DOHH2 (cell line): ENCODE results near the gene HTR3C.
"Not testable (repeated sequence)": the region's sequence is repeated elsewhere in the genome, so short reads cannot be mapped to it uniquely, and the experiment has no call there.

ENCODE experiments used
- H3F3A ChIP-seq: fragments of 200-600 bp; sonication (generic), shearing (Covaris generic); 2 replicates; pipeline ENCODE4 v1.6.0; 2016; ENCODE audit warnings: antibody characterized with exemption, mild to moderate bottlenecking; ENCODE audit not compliant: control insufficient read depth, insufficient read depth
- H3K27ac ChIP-seq: fragments of 200-600 bp; sonication (generic); 2 replicates; pipeline ENCODE4 v1.5.1; 2014; ENCODE audit warnings: low read depth, mild to moderate bottlenecking, low read length, moderate library complexity
- H3K27me3 ChIP-seq: fragments of 200-600 bp; sonication (generic); 2 replicates; pipeline ENCODE4 v1.6.1; 2014; ENCODE audit warnings: mild to moderate bottlenecking, low read length, mixed read lengths; ENCODE audit not compliant: control insufficient read depth
- H3K36me3 ChIP-seq: fragments of 200-600 bp; sonication (generic); 2 replicates; pipeline ENCODE4 v1.6.1; 2014; ENCODE audit warnings: mild to moderate bottlenecking, low read length, moderate library complexity, mixed read lengths; ENCODE audit not compliant: control insufficient read depth
- H3K4me1 ChIP-seq: fragments of 200-600 bp; sonication (generic); 2 replicates; pipeline ENCODE4 v1.6.1; 2014; ENCODE audit warnings: mild to moderate bottlenecking, low read length, mixed read lengths; ENCODE audit not compliant: control insufficient read depth
- H3K4me2 ChIP-seq: fragments of 200-600 bp; sonication (generic); 2 replicates; pipeline ENCODE4 v1.6.0; 2014; ENCODE audit warnings: mild to moderate bottlenecking, low read length, moderate library complexity
- H3K4me3 ChIP-seq: fragments of 200-600 bp; sonication (generic); 2 replicates; pipeline ENCODE4 v1.5.1; 2014; ENCODE audit warnings: mild to moderate bottlenecking, low read length, mixed read lengths
- H3K79me2 ChIP-seq: fragments of 200-600 bp; sonication (generic); 2 replicates; pipeline ENCODE4 v1.6.1; 2014; ENCODE audit warnings: mild to moderate bottlenecking, low read length, mixed read lengths; ENCODE audit not compliant: control insufficient read depth
- H3K9me2 ChIP-seq: fragments of 200-600 bp; sonication (generic); replicated peaks from 2 replicates; pipeline ENCODE4 v1.6.1; 2014; ENCODE audit warnings: mild to moderate bottlenecking, low read length, mixed read lengths; ENCODE audit not compliant: control insufficient read depth
- H3K9me3 ChIP-seq: fragments of 200-600 bp; sonication (generic); 2 replicates; pipeline ENCODE4 v1.6.1; 2014; ENCODE audit warnings: antibody characterized with exemption, low read length, mixed read lengths; ENCODE audit not compliant: control insufficient read depth, insufficient read depth
- H4K20me1 ChIP-seq: fragments of 200-600 bp; sonication (generic); 2 replicates; pipeline ENCODE4 v1.6.0; 2014; ENCODE audit warnings: low read depth, mild to moderate bottlenecking, antibody characterized with exemption, low read length, moderate library complexity; ENCODE audit not compliant: control insufficient read depth, insufficient read depth
- CTCF ChIP-seq: fragments of 200-600 bp; sonication (generic); IDR thresholded peaks from one replicate; pipeline ENCODE4 v1.5.1; 2014; ENCODE audit warnings: antibody characterized with exemption, mild to moderate bottlenecking, low read depth, low read length; ENCODE audit not compliant: poor library complexity, severe bottlenecking
- EZH2phosphoT487 ChIP-seq: fragments of 200-600 bp; sonication (generic); IDR thresholded peaks from 2 replicates; pipeline ENCODE4 v1.6.1; 2017; ENCODE audit warnings: borderline replicate concordance, mild to moderate bottlenecking, antibody characterized with exemption, low read length, moderate library complexity, mixed read lengths

Gene HTR3C

GRCh38 chr3:184030536-184030935 lies 22.3 kb upstream of the HTR3C start:
- H3K27me3 ChIP-seq: peaks cover 3% of the 10 kb centered on the region
- TF ChIP-seq CTCF: no peak
- no peak for TF ChIP-seq EZH2phosphoT487
- H4K20me1 ChIP-seq: no peaks in the 10 kb centered on the region
- no peak overlapping the region for H3K4me3 ChIP-seq
- no peaks in the 10 kb centered on the region for H3K9me2 ChIP-seq
- H3F3A ChIP-seq: no peaks in the 10 kb centered on the region
- no peaks in the 10 kb centered on the region for H3K36me3 ChIP-seq
- H3K4me1 ChIP-seq: no peaks in the 10 kb centered on the region
- H3K27ac ChIP-seq: no peak overlapping the region
- no peak overlapping the region for H3K4me2 ChIP-seq
- H3K9me3 ChIP-seq: no peaks in the 10 kb centered on the region
- no peaks in the 10 kb centered on the region for H3K79me2 ChIP-seq

- Histone ChIP-seq H4K20me1 (no peaks in the 10 kb centered on the region), H3K4me2 (no peak within 1 kb of the TSS), H3K36me3 (no peaks in the 10 kb centered on the region), H3K27ac (no peak within 1 kb of the TSS), H3K4me3 (no peak within 1 kb of the TSS), H3K27me3 (peaks cover 3% of the 10 kb centered on the region), H3K79me2 (no peaks in the 10 kb centered on the region), H3K4me1 (no peaks in the 10 kb centered on the region), H3K9me3 (no peaks in the 10 kb centered on the region), H3K9me2 (no peaks in the 10 kb centered on the region), H3F3A (no peaks in the 10 kb centered on the region)
- TF ChIP-seq EZH2phosphoT487 (no peak), CTCF (no peak)
These were observed 21.6 kb upstream of the HTR3C start, which contains the start of gene HTR3D for GRCh38 chr3:184031187-184031792. Gene HTR3D (plus strand): TSS chr3:184031742. CDS start chr3:184031742, 0 bp downstream.

- TF ChIP-seq EZH2phosphoT487: no peak
- peak; percentile 10 for TF ChIP-seq CTCF
- peaks cover 5% of the 10 kb centered on the region for H3K27me3 ChIP-seq
These were observed 15.0 kb upstream of the HTR3C start for GRCh38 chr3:184037816-184038215.

GRCh38 chr3:184038307-184038706 lies 14.5 kb upstream of the HTR3C start:
- not testable (repeated sequence) for H3K79me2 ChIP-seq, H3K27me3 ChIP-seq, H3K4me3 ChIP-seq, H3K9me2 ChIP-seq, H3K4me2 ChIP-seq, H3F3A ChIP-seq, H3K4me1 ChIP-seq, H3K27ac ChIP-seq, H3K9me3 ChIP-seq, H4K20me1 ChIP-seq, H3K36me3 ChIP-seq

More at GRCh38 chr3:184037816-184038215, 15.0 kb upstream of the HTR3C start:
- Histone ChIP-seq H3K27ac (no peak overlapping the region), H3K4me3 (no peak overlapping the region), H3K4me1 (no peaks in the 10 kb centered on the region), H3K9me3 (no peaks in the 10 kb centered on the region), H3F3A (no peaks in the 10 kb centered on the region), H3K36me3 (no peaks in the 10 kb centered on the region), H4K20me1 (no peaks in the 10 kb centered on the region), H3K4me2 (no peak overlapping the region), H3K9me2 (no peaks in the 10 kb centered on the region), H3K79me2 (no peaks in the 10 kb centered on the region)
